Measurements from ENCODE around the gene SPRR4.

GRCh38 chr1:152983234-152983633, 12.8 kb downstream of the SPRR4 start:
- no peak for TF ChIP-seq CTCF (IDR thresholded peaks at IDR 0.05; ENCODE audit: extremely low read depth in 1 of 2, insufficient read depth in 1 of 2, low read depth in 1 of 2, low read length in 2 of 2)
- TF ChIP-seq FOS (IDR thresholded peaks at IDR 0.05; ENCODE audit: borderline replicate concordance, insufficient read depth, low read length), result no peak
- no peak for TF ChIP-seq MAX (IDR thresholded peaks at IDR 0.05; ENCODE audit: insufficient read depth, insufficient read length)
- TF ChIP-seq POLR2AphosphoS5 (IDR thresholded peaks at IDR 0.05; ENCODE audit: insufficient read depth, low read depth, low read length), result no peak
- no peak for TF ChIP-seq EZH2 (IDR thresholded peaks at IDR 0.05; ENCODE audit: borderline replicate concordance, low read depth, low read length, severe bottlenecking)
- TF ChIP-seq POLR2A (IDR thresholded peaks at IDR 0.05; ENCODE audit: low read depth, low read length), result no peak
- no peak for TF ChIP-seq MYC (IDR thresholded peaks at IDR 0.05; ENCODE audit: low read depth, low read length)
- TF ChIP-seq GATA2 (IDR thresholded peaks at IDR 0.05; ENCODE audit: insufficient read depth, insufficient read length, low read depth, low read length), result no peak
- no peak for TF ChIP-seq JUN (IDR thresholded peaks at IDR 0.05; ENCODE audit: borderline replicate concordance, insufficient read depth, insufficient read length, low read depth)
